Spleen (tissue), 11 donors: ENCODE measurements around the gene OST4. TPM values are rescaled to one million over a fixed set of nuclear protein-coding genes. Genes with fewer than 3 reads are reported as not detected.

Experiments used
- DNase-seq: peaks from one replicate; pipeline ENCODE4 v3.0.0-alpha.2; 2020
- H3K27ac ChIP-seq, 8 donors: fragments of 200-600 bp; sonication (generic) in 7 of 8; 1 replicate in 4 of 8; 2 replicates in 4 of 8; pipeline versions ENCODE4 v1.5.0 to v1.8.0; 2016 to 2021; ENCODE audit warnings: inconsistent platforms in 4 of 8, mild to moderate bottlenecking in 4 of 8, moderate library complexity in 1 of 8
- H3K27me3 ChIP-seq, 7 donors: fragments of 200-600 bp; sonication (generic) in 6 of 7; replicated peaks in 1 of 7; 1 replicate in 4 of 7; 2 replicates in 3 of 7; pipeline versions ENCODE4 v1.5.0 to v1.8.0; 2016 to 2021; ENCODE audit warnings: inconsistent platforms in 3 of 7, mild to moderate bottlenecking in 1 of 7
- H3K36me3 ChIP-seq, 6 donors: fragments of 200-600 bp; sonication (generic) in 5 of 6; 1 replicate in 4 of 6; 2 replicates in 2 of 6; pipeline versions ENCODE4 v1.5.0 to v1.8.0; 2016 to 2021; ENCODE audit warnings: inconsistent platforms in 2 of 6
- H3K4me1 ChIP-seq, 6 donors: fragments of 200-600 bp; sonication (generic) in 5 of 6; 1 replicate in 3 of 6; 2 replicates in 3 of 6; pipeline versions ENCODE4 v1.5.0 to v1.8.0; 2016 to 2021; ENCODE audit warnings: inconsistent platforms in 3 of 6
- H3K4me3 ChIP-seq, 8 donors: fragments of 200-600 bp; sonication (generic) in 7 of 8; 1 replicate in 4 of 8; 2 replicates in 4 of 8; pipeline versions ENCODE4 v1.5.0 to v1.8.0; 2016 to 2021; ENCODE audit warnings: inconsistent platforms in 4 of 8, mild to moderate bottlenecking in 4 of 8, moderate library complexity in 2 of 8
- H3K9me3 ChIP-seq, 8 donors: fragments of 200-600 bp; sonication (generic) in 7 of 8; 1 replicate in 4 of 8; 2 replicates in 4 of 8; pipeline versions ENCODE4 v1.5.0 to v1.8.0; 2016 to 2021; ENCODE audit warnings: inconsistent platforms in 4 of 8
- POLR2A ChIP-seq, 3 donors: fragments of 450-650 bp; IDR thresholded peaks; one replicate each; pipeline ENCODE4 v1.5.1; 2017; ENCODE audit warnings: antibody characterized with exemption in 3 of 3, mild to moderate bottlenecking in 1 of 3
- POLR2AphosphoS5 ChIP-seq, 3 donors: sonication (generic); formaldehyde crosslinking; IDR thresholded peaks; one replicate each; pipeline ENCODE4 v1.5.1; 2017; ENCODE audit warnings: antibody characterized with exemption in 3 of 3
- WGBS, 5 donors: extraction: QIAGEN DNeasy Blood & Tissue Kit in 3 of 5; methylation state at CpG; one replicate each; pipeline versions ENCODE4 v1.1.5 to v1.1.7; 2013 to 2018; 5-methylcytosine and 5-hydroxymethylcytosine counted together
- intact Hi-C: fragments of 100-400 bp; cut with DNase I; formaldehyde crosslinking; loops from one replicate; pipeline ENCODE4 v1.15.0; 2023; ENCODE audit warnings: low total_unique reads
- polyA plus RNA-seq, 3 donors: library from polyadenylated mRNA; stranded (reverse); fragments of 200-250 nt; gene quantifications; one replicate each; pipeline ENCODE4 v1.2.1, GENCODE V29; 2013
- total RNA-seq, 7 donors: library from RNA; depleted of rRNA in 3 of 7; stranded (reverse); fragments of >200 nt in 3 of 7; fragmentation: NEBNext Ultra II Directional in 4 of 7; extraction: Animal tissue kit (Norgen Biotek cat#: 25700) in 4 of 7; gene quantifications; one replicate each; pipeline versions ENCODE4 v1.1.0 to v1.2.1, GENCODE V29; 2016 to 2021
- TF ChIP-seq, protein P1 (sequence below), 11 experiments: fragments of 200-600 bp in 7 of 11; fragments of 450-650 bp in 4 of 11; sonication (generic) in 4 of 11; IDR thresholded peaks in 8 of 11; conservative IDR thresholded peaks in 3 of 11; 1 replicate in 7 of 11; 2 replicates in 4 of 11; pipeline versions ENCODE4 v1.4.0 to v1.8.0; 2016 to 2021; ENCODE audit warnings: antibody characterized with exemption in 11 of 11, inconsistent platforms in 4 of 11, mild to moderate bottlenecking in 1 of 11
- donor health status: healthy with polysubstance abuse.
- donor health status: DM: no; HTN: no; CAD: no; lungs with moderate emphysema.
- donor health status: DM: no; HTN: no; CAD: no.
- donor health status: Bipolar disorder and iron deficiency.
- donor health status: healthy.
- donor health status: DM: no; HTN: no; CAD: no.
- donor health status: DM: yes; HTN: yes; CAD: no.

OST4 gene
- total and polyA plus RNA-seq, 10 donors: 197 to 556 (median 264) TPM

DNA sequence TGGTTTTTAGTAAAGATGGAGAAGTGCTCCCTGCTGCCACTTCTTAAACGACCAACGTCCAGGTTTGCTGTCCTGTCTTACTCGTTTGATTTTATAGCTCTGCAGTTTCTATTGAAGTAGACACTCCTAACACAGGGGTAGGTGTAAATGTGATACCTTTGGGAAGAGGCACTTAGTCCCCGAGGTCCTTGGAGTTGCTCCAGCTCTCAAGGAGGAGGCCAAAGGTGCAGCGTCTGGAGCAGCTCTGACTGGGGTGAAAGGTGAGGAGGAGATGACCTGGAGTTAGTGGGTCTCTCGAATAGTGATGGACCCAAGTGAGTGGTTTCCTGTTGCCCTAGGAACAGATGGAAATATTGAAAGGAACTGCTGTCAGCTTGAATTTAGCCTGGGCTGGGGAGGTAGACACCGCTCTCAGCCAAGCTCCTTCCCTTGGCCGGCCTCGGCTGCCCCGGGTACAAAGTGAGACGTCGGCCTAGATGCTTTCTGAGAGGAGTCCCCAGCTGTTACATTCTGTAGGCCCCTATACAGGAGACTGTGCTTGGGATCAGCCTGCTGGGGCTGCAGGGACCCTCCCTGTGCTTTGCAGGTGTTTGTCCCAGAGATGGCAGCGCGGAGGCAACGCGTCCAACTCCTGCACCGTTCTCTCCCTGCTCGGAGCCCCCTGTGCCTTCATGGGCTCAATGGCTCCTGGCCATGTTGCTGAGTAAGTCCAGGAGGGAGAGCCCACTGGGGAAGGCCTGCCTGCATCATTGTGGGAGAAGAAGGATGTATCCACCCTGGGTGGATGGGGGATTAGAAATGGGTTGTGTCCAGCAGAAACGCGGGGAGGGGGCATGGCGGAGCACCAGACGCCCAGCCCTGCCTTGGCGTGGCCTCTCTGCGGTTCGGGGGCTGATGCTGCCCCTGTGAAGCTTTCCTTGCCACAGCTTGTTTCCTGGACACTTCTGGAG is 20.6 kb upstream of the OST4 start:
- intact Hi-C loops: no loop called here
- Histone ChIP-seq H3K4me1 (peaks cover 5 to 26% (median 22%) of the 10 kb centered on the region in 6 donors), H3K27ac (no peak overlapping the region), H3K4me3 (no peak overlapping the region), H3K36me3 (no peaks in the 10 kb centered on the region), H3K9me3 (no peaks in the 10 kb centered on the region), H3K27me3 (no peaks in the 10 kb centered on the region)
- WGBS, 5 donors: 76 to 80% (median 79%) methylated on average over 16 to 25 of the region's 25 CpGs
- TF ChIP-seq POLR2A (IDR thresholded peaks at IDR 0.05) (no peak), POLR2AphosphoS5 (IDR thresholded peaks at IDR 0.05) (no peak)
- TF ChIP-seq, protein P1, sequence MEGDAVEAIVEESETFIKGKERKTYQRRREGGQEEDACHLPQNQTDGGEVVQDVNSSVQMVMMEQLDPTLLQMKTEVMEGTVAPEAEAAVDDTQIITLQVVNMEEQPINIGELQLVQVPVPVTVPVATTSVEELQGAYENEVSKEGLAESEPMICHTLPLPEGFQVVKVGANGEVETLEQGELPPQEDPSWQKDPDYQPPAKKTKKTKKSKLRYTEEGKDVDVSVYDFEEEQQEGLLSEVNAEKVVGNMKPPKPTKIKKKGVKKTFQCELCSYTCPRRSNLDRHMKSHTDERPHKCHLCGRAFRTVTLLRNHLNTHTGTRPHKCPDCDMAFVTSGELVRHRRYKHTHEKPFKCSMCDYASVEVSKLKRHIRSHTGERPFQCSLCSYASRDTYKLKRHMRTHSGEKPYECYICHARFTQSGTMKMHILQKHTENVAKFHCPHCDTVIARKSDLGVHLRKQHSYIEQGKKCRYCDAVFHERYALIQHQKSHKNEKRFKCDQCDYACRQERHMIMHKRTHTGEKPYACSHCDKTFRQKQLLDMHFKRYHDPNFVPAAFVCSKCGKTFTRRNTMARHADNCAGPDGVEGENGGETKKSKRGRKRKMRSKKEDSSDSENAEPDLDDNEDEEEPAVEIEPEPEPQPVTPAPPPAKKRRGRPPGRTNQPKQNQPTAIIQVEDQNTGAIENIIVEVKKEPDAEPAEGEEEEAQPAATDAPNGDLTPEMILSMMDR (IDR thresholded peaks at IDR 0.05 in 8 of 11, conservative IDR thresholded peaks at IDR 0.05 in 3 of 11): no peak
- no peak for DNase-seq

DNA sequence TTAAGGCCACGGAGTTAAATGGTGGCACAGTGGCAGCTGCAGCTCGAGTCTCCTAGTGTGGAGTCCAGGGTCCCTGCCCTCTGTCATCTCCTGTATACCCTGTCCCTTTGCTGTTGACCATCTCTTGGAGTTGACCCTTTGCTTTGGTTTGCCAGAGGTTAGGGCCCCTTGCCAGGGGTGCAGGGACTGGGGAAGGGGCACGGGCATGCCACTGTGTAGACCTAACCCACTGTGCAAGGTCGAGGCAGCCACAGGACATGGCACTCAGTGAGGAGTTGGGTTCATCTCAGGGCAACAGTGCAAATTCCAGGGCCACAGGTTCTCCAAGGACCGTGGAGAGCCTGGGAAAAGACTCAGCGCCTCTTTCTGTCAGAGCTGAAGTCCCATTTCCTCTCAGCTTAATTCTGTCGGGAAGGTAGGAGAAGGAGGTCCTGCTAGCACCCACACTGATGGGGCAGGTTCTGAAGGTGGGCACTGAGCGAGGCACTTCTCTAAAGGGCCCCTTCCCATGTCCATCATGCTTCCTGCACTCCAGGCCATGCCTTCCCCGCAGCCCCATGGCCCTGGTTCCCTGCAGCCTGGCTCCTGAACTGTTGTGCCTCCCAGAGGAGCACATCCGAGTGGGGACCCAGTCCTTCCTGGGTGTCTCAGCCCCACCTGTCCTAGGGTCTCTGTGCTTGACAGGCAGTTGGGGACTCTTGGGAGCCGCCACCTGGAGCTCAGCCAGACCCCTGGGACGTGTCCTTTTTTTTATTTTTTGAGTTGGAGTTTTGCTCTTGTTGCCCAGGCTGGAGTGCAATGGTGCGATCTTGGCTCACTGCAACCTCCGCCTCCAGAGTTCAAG is 17.9 kb upstream of the OST4 start:
- Histone ChIP-seq H3K4me3 (no peak overlapping the region), H3K4me1 (peaks cover 14 to 33% (median 26%) of the 10 kb centered on the region in 6 donors), H3K27me3 (no peaks in the 10 kb centered on the region), H3K36me3 (peaks cover 0 to 1% (median 0%) of the 10 kb centered on the region in 6 donors), H3K9me3 (no peaks in the 10 kb centered on the region), H3K27ac (no peak overlapping the region)
- no peak for DNase-seq
- 87 to 92% (median 91%) methylated on average over 13 to 14 of the region's 14 CpGs for WGBS, 5 donors
- intact Hi-C loops: no loop called here
- TF ChIP-seq POLR2A (IDR thresholded peaks at IDR 0.05) (no peak), POLR2AphosphoS5 (IDR thresholded peaks at IDR 0.05) (no peak)
- TF ChIP-seq, protein P1 (IDR thresholded peaks at IDR 0.05 in 8 of 11, conservative IDR thresholded peaks at IDR 0.05 in 3 of 11): no peak

DNA sequence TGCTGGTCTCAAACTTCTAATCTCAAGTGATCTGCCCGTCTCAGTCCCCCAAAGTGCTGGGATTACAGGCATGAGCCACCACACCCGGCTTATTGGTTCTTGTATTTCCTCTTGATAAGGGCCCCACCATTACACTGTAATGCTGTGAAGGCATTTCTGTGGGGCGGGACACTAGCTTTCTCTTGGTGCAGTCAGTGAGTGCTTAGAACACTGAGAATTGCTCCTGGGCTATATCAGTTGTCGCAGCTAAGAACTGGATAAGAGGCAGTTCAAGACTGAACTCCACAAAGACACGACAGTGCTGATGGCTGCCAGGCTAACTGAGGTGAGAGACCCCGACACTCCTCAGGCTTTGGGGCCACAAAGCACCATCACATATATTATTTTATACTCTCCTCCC is 17.2 kb upstream of the OST4 start:
- TF ChIP-seq POLR2A (IDR thresholded peaks at IDR 0.05) (no peak), POLR2AphosphoS5 (IDR thresholded peaks at IDR 0.05) (no peak)
- TF ChIP-seq, protein P1 (IDR thresholded peaks at IDR 0.05 in 8 of 11, conservative IDR thresholded peaks at IDR 0.05 in 3 of 11): no peak
- H3K9me3 ChIP-seq: no peaks in the 10 kb centered on the region
- H3K36me3 ChIP-seq: peaks cover 0 to 8% (median 0%) of the 10 kb centered on the region in 6 donors
- peak; percentile 9 for DNase-seq
- whole genome bisulfite sequencing, 5 donors: 85 to 96% (median 91%) methylated on average over 6 of the region's 6 CpGs
- H3K27ac ChIP-seq: no peak overlapping the region
- H3K27me3 ChIP-seq: no peaks in the 10 kb centered on the region
- intact Hi-C loops: no loop called here
- H3K4me1 ChIP-seq: peaks cover 14 to 40% (median 29%) of the 10 kb centered on the region in 6 donors
- no peak overlapping the region for H3K4me3 ChIP-seq
